Lower leg skin (tissue), 3 donors: Measurements from ENCODE around the gene TEC.

Experiments used
- CTCF ChIP-seq, 3 donors: fragments of 450-650 bp; IDR thresholded peaks; one replicate each; pipeline ENCODE4 v1.5.1; 2016; ENCODE audit warnings: antibody characterized with exemption in 3 of 3, mild to moderate bottlenecking in 3 of 3, moderate library complexity in 2 of 3
- POLR2A ChIP-seq, 2 donors: fragments of 450-650 bp; IDR thresholded peaks; one replicate each; pipeline ENCODE4 v1.6.1; 2016 to 2017; ENCODE audit warnings: antibody characterized with exemption in 2 of 2, mild to moderate bottlenecking in 1 of 2, moderate library complexity in 1 of 2

GRCh38 chr4:48311896-48312295 lies 42.3 kb upstream of the TEC start:
- no peak for TF ChIP-seq CTCF (IDR thresholded peaks at IDR 0.05)
- no peak for TF ChIP-seq POLR2A (IDR thresholded peaks at IDR 0.05)
